Liver (tissue), 3 donors: ENCODE results near the gene RTP5.

Experiments
- CTCF ChIP-seq: fragments of 150-350 bp; IDR thresholded peaks from 2 replicates; pipeline ENCODE4 v1.5.1; 2017; ENCODE audit warnings: improper control_type of control experiment, low read depth, low read length; ENCODE audit not compliant: missing input control
- FOXA1 ChIP-seq: IDR thresholded peaks from 2 replicates; pipeline ENCODE4 v1.6.1; 2016; ENCODE audit warnings: antibody characterized with exemption
- RAD21 ChIP-seq, 2 donors: IDR thresholded peaks; 2 replicates each; pipeline ENCODE4 v1.6.1; 2016; ENCODE audit warnings: antibody characterized with exemption in 2 of 2, mild to moderate bottlenecking in 2 of 2
- donor health status: healthy.
- donor health status: healthy.

- no peak for TF ChIP-seq CTCF
- no peak for TF ChIP-seq RAD21 (IDR thresholded peaks at IDR 0.05)
- TF ChIP-seq FOXA1: no peak
Measured at GRCh38 chr2:241913703-241914102, 44.2 kb downstream of the RTP5 start.
